H1 (cell line): ENCODE measurements around the gene MRPL40. TPM values are rescaled to one million over a fixed set of nuclear protein-coding genes. Genes with fewer than 3 reads are reported as not detected.

ENCODE experiments used
- CTCF ChIA-PET: fragments of 300-600 bp; sonication (Branson Sonifier 250); formaldehyde crosslinking; loops from one replicate; lab custom pipeline; 2021; ENCODE audit not compliant: partially characterized antibody; lab: Charles Lee
- POLR2A ChIA-PET: fragments of 300-600 bp; sonication (Branson Sonifier 250); formaldehyde crosslinking; loops from one replicate; lab custom pipeline; 2021; ENCODE audit warnings: inconsistent platforms; ENCODE audit not compliant: partially characterized antibody; lab: Charles Lee
- DNase-seq, 2 experiments: peaks; one replicate each; pipeline versions ENCODE4 v3.0.0 to v3.0.0-alpha.2; 2010 to 2022; ENCODE audit warnings: low spot score in 2 of 2, low read depth in 1 of 2, mixed read lengths in 1 of 2
- FAIRE-seq: peaks from 2 replicates; lab custom pipeline; 2011; peaks lifted over from hg19 to GRCh38; lab: Jason Lieb, UNC
- H2AFZ ChIP-seq: 2 replicates; pipeline ENCODE4 v1.8.1; 2012; ENCODE audit warnings: low read length, inconsistent platforms
- H2AK5ac ChIP-seq: 2 replicates; pipeline ENCODE4 v1.6.1; 2013; ENCODE audit warnings: low read depth, low read length
- H2BK120ac ChIP-seq: replicated peaks from 2 replicates; pipeline ENCODE3; 2013; ENCODE audit warnings: low read depth, low read length, inconsistent platforms
- H2BK12ac ChIP-seq: 2 replicates; pipeline ENCODE4 v1.6.1; 2013; ENCODE audit warnings: low read depth, low read length
- H2BK15ac ChIP-seq: 2 replicates; pipeline ENCODE4 v1.6.1; 2013; ENCODE audit warnings: low read length
- H2BK20ac ChIP-seq: 2 replicates; pipeline ENCODE4 v1.6.1; 2013; ENCODE audit warnings: low read length
- H2BK5ac ChIP-seq: 2 replicates; pipeline ENCODE4 v1.6.1; 2013; ENCODE audit warnings: low read depth, low read length
- H3K14ac ChIP-seq: 2 replicates; pipeline ENCODE4 v1.6.1; 2013; ENCODE audit warnings: inconsistent platforms; ENCODE audit not compliant: insufficient read length
- H3K18ac ChIP-seq: 2 replicates; pipeline ENCODE4 v1.6.1; 2013; ENCODE audit warnings: low read length; ENCODE audit errors: extremely low read depth
- H3K23ac ChIP-seq: 2 replicates; pipeline ENCODE4 v1.6.1; 2013; ENCODE audit warnings: inconsistent platforms; ENCODE audit not compliant: insufficient read length
- H3K23me2 ChIP-seq: 2 replicates; pipeline ENCODE4 v1.6.1; 2013; ENCODE audit warnings: low read depth, low read length
- H3K27ac ChIP-seq: 2 replicates; pipeline ENCODE4 v1.6.1; 2011; ENCODE audit warnings: low read depth, low read length, inconsistent platforms
- H3K27me3 ChIP-seq, 4 experiments: replicated peaks in 1 of 4; 1 replicate in 1 of 4; 2 replicates in 3 of 4; pipeline versions ENCODE4 v1.6.1 to v1.8.1; 2011 to 2013; ENCODE audit warnings: low read length in 3 of 4, mild to moderate bottlenecking in 3 of 4, inconsistent platforms in 2 of 4, mixed read lengths in 2 of 4, moderate library complexity in 1 of 4; ENCODE audit not compliant: control insufficient read depth in 3 of 4, insufficient read depth in 3 of 4; ENCODE audit errors: extremely low read depth in 1 of 4
- H3K36me3 ChIP-seq, 4 experiments: 2 replicates each; pipeline versions ENCODE4 v1.6.1 to v1.8.1; 2011 to 2013; ENCODE audit warnings: mild to moderate bottlenecking in 4 of 4, low read length in 3 of 4, moderate library complexity in 2 of 4, control low read depth in 1 of 4, inconsistent platforms in 1 of 4; ENCODE audit not compliant: insufficient read depth in 4 of 4, control insufficient read depth in 2 of 4
- H3K4ac ChIP-seq: replicated peaks from 2 replicates; pipeline ENCODE3; 2013; ENCODE audit warnings: low read length, low read depth, mixed read lengths, inconsistent platforms; ENCODE audit not compliant: insufficient read length
- H3K4me1 ChIP-seq, 4 experiments: replicated peaks in 1 of 4; 1 replicate in 1 of 4; 2 replicates in 3 of 4; pipeline versions ENCODE4 v1.6.1 to v1.8.1; 2011 to 2013; ENCODE audit warnings: low read length in 3 of 4, inconsistent platforms in 2 of 4, mixed read lengths in 1 of 4; ENCODE audit not compliant: insufficient read depth in 4 of 4, control insufficient read depth in 3 of 4
- H3K4me2 ChIP-seq, 2 experiments: 2 replicates each; pipeline versions ENCODE4 v1.6.1 to v1.8.1; 2011 to 2013; ENCODE audit warnings: low read depth in 2 of 2, low read length in 2 of 2, control low read depth in 1 of 2, inconsistent platforms in 1 of 2, mild to moderate bottlenecking in 1 of 2; ENCODE audit not compliant: insufficient read depth in 1 of 2
- H3K4me3 ChIP-seq, 4 experiments: fragments of 200-600, 300-600 bp in 1 of 4; sonication (generic), shearing (Covaris generic), sonication (Bioruptor Twin) in 1 of 4; 2 replicates each; pipeline versions ENCODE4 v1.5.1 to v1.8.1; 2011 to 2016; ENCODE audit warnings: low read length in 4 of 4, low read depth in 3 of 4, control low read depth in 2 of 4, inconsistent platforms in 2 of 4, mild to moderate bottlenecking in 2 of 4, mixed read lengths in 1 of 4, moderate library complexity in 1 of 4; ENCODE audit not compliant: insufficient read depth in 2 of 4; ENCODE audit errors: extremely low read depth in 1 of 4
- H3K56ac ChIP-seq: replicated peaks from 2 replicates; pipeline ENCODE3; 2013; ENCODE audit warnings: low read depth, mild to moderate bottlenecking, mixed read lengths, low read length, inconsistent platforms; ENCODE audit not compliant: insufficient read length
- H3K79me1 ChIP-seq: 2 replicates; pipeline ENCODE4 v1.6.1; 2013; ENCODE audit warnings: low read depth, low read length, control low read depth
- H3K79me2 ChIP-seq, 2 experiments: 2 replicates each; pipeline versions ENCODE4 v1.6.1 to v1.8.1; 2012 to 2013; ENCODE audit warnings: low read length in 2 of 2, mild to moderate bottlenecking in 2 of 2, inconsistent platforms in 1 of 2; ENCODE audit not compliant: insufficient read depth in 2 of 2, control insufficient read depth in 1 of 2
- H3K9ac ChIP-seq, 4 experiments: replicated peaks in 1 of 4; 1 replicate in 1 of 4; 2 replicates in 3 of 4; pipeline versions ENCODE4 v1.6.1 to v1.8.1; 2011 to 2013; ENCODE audit warnings: low read depth in 3 of 4, low read length in 3 of 4, control low read depth in 2 of 4, mild to moderate bottlenecking in 2 of 4, moderate library complexity in 2 of 4, inconsistent platforms in 1 of 4; ENCODE audit errors: extremely low read depth in 1 of 4
- H3K9me3 ChIP-seq, 2 experiments: 2 replicates each; pipeline versions ENCODE4 v1.6.1 to v1.8.1; 2012 to 2013; ENCODE audit warnings: mild to moderate bottlenecking in 2 of 2, moderate library complexity in 2 of 2, control low read depth in 1 of 2, inconsistent platforms in 1 of 2, low read depth in 1 of 2, low read length in 1 of 2, mixed read lengths in 1 of 2; ENCODE audit not compliant: insufficient read depth in 2 of 2
- H4K20me1 ChIP-seq, 2 experiments: replicated peaks in 1 of 2; 2 replicates each; pipeline versions ENCODE3 to v1.8.1; 2011 to 2013; ENCODE audit warnings: inconsistent platforms in 2 of 2, low read length in 2 of 2, mild to moderate bottlenecking in 1 of 2; ENCODE audit not compliant: insufficient read depth in 2 of 2, control insufficient read depth in 1 of 2
- H4K5ac ChIP-seq: 2 replicates; pipeline ENCODE4 v1.6.1; 2013; ENCODE audit warnings: low read length, low read depth, mixed read lengths, inconsistent platforms; ENCODE audit not compliant: insufficient read length
- H4K8ac ChIP-seq: 2 replicates; pipeline ENCODE4 v1.8.0; 2013; ENCODE audit warnings: mild to moderate bottlenecking, moderate library complexity, low read length, inconsistent platforms; ENCODE audit not compliant: insufficient read depth; ENCODE audit errors: extremely low read depth
- H4K91ac ChIP-seq: replicated peaks from 2 replicates; pipeline ENCODE3; 2013; ENCODE audit warnings: low read length, mixed read lengths, inconsistent platforms; ENCODE audit not compliant: insufficient read length
- CHD2 ChIP-seq: IDR thresholded peaks from 2 replicates; pipeline ENCODE4 v1.6.1; 2012; ENCODE audit warnings: low read length, improper control_type of control experiment
- EZH2 ChIP-seq: fragments of 200-600 bp; sonication (generic); IDR thresholded peaks from 2 replicates; pipeline ENCODE4 v1.7.1; 2012; ENCODE audit warnings: low read depth, mild to moderate bottlenecking, moderate library complexity, low read length, inconsistent platforms; ENCODE audit not compliant: severe bottlenecking
- HDAC6 ChIP-seq: IDR thresholded peaks from one replicate; pipeline ENCODE4 v1.7.1; 2012; ENCODE audit warnings: low read depth, mild to moderate bottlenecking, inconsistent platforms, low read length, moderate library complexity
- SAP30 ChIP-seq: fragments of 300-600 bp; sonication (generic); IDR thresholded peaks from 2 replicates; pipeline ENCODE4 v1.7.1; 2012; ENCODE audit warnings: low read length, moderate library complexity, mild to moderate bottlenecking, inconsistent platforms; ENCODE audit not compliant: insufficient read depth, insufficient replicate concordance
- SIRT6 ChIP-seq: IDR thresholded peaks from one replicate; pipeline ENCODE4 v1.7.1; 2012; ENCODE audit warnings: low read length, inconsistent platforms
- WGBS, 2 experiments: shearing (Covaris generic) in 1 of 2; methylation state at CpG; one replicate each; pipeline versions ENCODE4 v1.1.6 to v1.1.7; 2013 to 2015; ENCODE audit warnings: low lambda C conversion rate in 2 of 2, mixed read lengths in 2 of 2, inconsistent platforms in 1 of 2, low coverage in 1 of 2, missing lambda C conversion rate in 1 of 2; ENCODE audit not compliant: insufficient replicate concordance in 2 of 2, insufficient coverage in 1 of 2, insufficient read length in 1 of 2; ENCODE audit errors: extremely low coverage in 1 of 2, missing lambda C conversion rate in 1 of 2; 5-methylcytosine and 5-hydroxymethylcytosine counted together
- polyA plus RNA-seq, 7 experiments: library from polyadenylated mRNA; depleted of rRNA in 3 of 7; stranded (reverse) in 5 of 7; unstranded in 2 of 7; fragments of >200 nt in 5 of 7; fragments of 200-250 nt in 2 of 7; gene quantifications; 1 replicate in 5 of 7; 2 replicates in 1 of 7; 4 replicates in 1 of 7; pipeline versions ENCODE4 v1.2.1 to v1.2.3, GENCODE V29; 2011 to 2013; ENCODE audit warnings: missing spikeins in 2 of 7, mixed read lengths in 2 of 7
- total RNA-seq: library from RNA; stranded (reverse); fragmentation: NEBNext Ultra II Directional; extraction: Animal tissue kit (Norgen Biotek cat#: 25700); gene quantifications from 2 replicates; pipeline ENCODE4 v1.2.1, GENCODE V29; 2021

The MRPL40 gene
- total and polyA plus RNA-seq, 2 of the 8 experiments (the other 6 are each of a cell fraction or from before 2014, with no cell fraction given): 12.4 to 14.5 TPM

- Histone ChIP-seq H3K4ac (no peak overlapping the region), H3K9me3 (no peaks in the 10 kb centered on the region), H2BK120ac (no peak overlapping the region), H2BK20ac (no peak overlapping the region), H3K56ac (no peak overlapping the region), H4K8ac (no peak overlapping the region), H3K4me1 (peaks cover 0 to 8% (median 3%) of the 10 kb centered on the region in 4 experiments; a peak in 2 of 7 replicates), H3K79me2 (peaks cover 3 to 24% of the 10 kb centered on the region in 2 experiments; a peak in 3 of 4 replicates), H2BK12ac (no peak overlapping the region), H3K27ac (no peak overlapping the region), H3K14ac (no peak overlapping the region), H3K79me1 (peaks cover 2% of the 10 kb centered on the region; the same call in 1 of the 2 replicates), H3K23me2 (peaks cover 7% of the 10 kb centered on the region; the same call in 1 of the 2 replicates), H4K91ac (no peak overlapping the region), H2BK5ac (no peak overlapping the region), H3K27me3 (no peaks in the 10 kb centered on the region; a peak in 2 of 7 replicates), H3K4me3 (no peak overlapping the region), H3K9ac (no peak overlapping the region), H3K23ac (no peak overlapping the region), H3K4me2 (no peak overlapping the region; a peak in 1 of 4 replicates), H4K5ac (no peak overlapping the region), H3K36me3 (peaks cover 2 to 33% (median 20%) of the 10 kb centered on the region in 4 experiments), H2BK15ac (no peak overlapping the region), H3K18ac (no peak overlapping the region), H2AFZ (no peak overlapping the region), H4K20me1 (peaks cover 17 to 24% of the 10 kb centered on the region in 2 experiments), H2AK5ac (no peak overlapping the region)
- WGBS, 2 experiments: 89% methylated on average over 2 of the region's 2 CpGs; no CpG with 5 or more reads in 1 of the 2 experiments
- FAIRE-seq: no peak
- ChIA-PET POLR2A (interaction anchor here (1.8 to 6.7 kb wide), 2 partner anchors 15 kb away, joined by 6 to 127 read pairs; partner anchors contain the start of genes HIRA and MRPL40), CTCF (no interaction called here)
- no peak for DNase-seq
- TF ChIP-seq HDAC6 (no peak), CHD2 (no peak), SAP30 (no peak), EZH2 (no peak), SIRT6 (no peak)
Measured at GRCh38 chr22:19449422-19449767, 17.1 kb downstream of the MRPL40 start.
